T1000 (cell line): ENCODE measurements around the gene PLCB3.
"Not testable (repeated sequence)": the region's sequence is repeated elsewhere in the genome, so short reads cannot be mapped to it uniquely, and the experiment has no call there.

Experiments
- DNase-seq: peaks from one replicate; lab custom pipeline; 2025; ENCODE audit warnings: mixed read lengths; lab: John Stamatoyannopoulos, UW

The PLCB3 gene

GRCh38 chr11:64237484-64237951, 13.8 kb upstream of the PLCB3 start:
- DNase-seq: no peak

GRCh38 chr11:64238076-64238475, 13.3 kb upstream of the PLCB3 start:
- DNase-seq: no peak

- no peak for DNase-seq
These were observed 12.3 kb upstream of the PLCB3 start for GRCh38 chr11:64238999-64239398.

- DNase-seq: no peak
These were observed 11.5 kb upstream of the PLCB3 start for GRCh38 chr11:64239662-64240434.

GRCh38 chr11:64240435-64241240, 10.7 kb upstream of the PLCB3 start, which contains the start of gene FKBP2:
FKBP2 (plus strand) TSS chr11:64241095; CDS start chr11:64242388, 1,293 bp downstream.
- peak; percentile 96 for DNase-seq

- DNase-seq: peak; percentile 99
These were observed 10.2 kb upstream of the PLCB3 start for GRCh38 chr11:64241241-64241490.

- peak; percentile 59 for DNase-seq
These were observed 9.6 kb upstream of the PLCB3 start for GRCh38 chr11:64241491-64242374.

- no peak for DNase-seq
These were observed 8.0 kb upstream of the PLCB3 start for GRCh38 chr11:64243236-64243854.

GRCh38 chr11:64244107-64244506, 7.2 kb upstream of the PLCB3 start:
- no peak for DNase-seq

GRCh38 chr11:64244966-64245365, 6.4 kb upstream of the PLCB3 start:
- no peak for DNase-seq

GRCh38 chr11:64245401-64245796, 5.9 kb upstream of the PLCB3 start:
- no peak for DNase-seq

GRCh38 chr11:64245797-64246620, 5.3 kb upstream of the PLCB3 start:
- peak; percentile 86 for DNase-seq

GRCh38 chr11:64246621-64246870, 4.8 kb upstream of the PLCB3 start:
- not testable (repeated sequence) for DNase-seq

GRCh38 chr11:64246871-64247728, 4.2 kb upstream of the PLCB3 start, which contains the start of gene PPP1R14B:
PPP1R14B (minus strand) TSS chr11:64246943; CDS start chr11:64246673, 270 bp downstream.
- DNase-seq: peak; percentile 61

- no peak for DNase-seq
These were observed 3.4 kb upstream of the PLCB3 start for GRCh38 chr11:64247729-64248531.

- DNase-seq: no peak
These were observed 2.8 kb upstream of the PLCB3 start for GRCh38 chr11:64248578-64248977.

GRCh38 chr11:64249038-64249437, 2.3 kb upstream of the PLCB3 start:
- no peak for DNase-seq

- no peak for DNase-seq
These were observed 1.5 kb upstream of the PLCB3 start for GRCh38 chr11:64249563-64250414.
